GM18861 (cell line): ENCODE measurements around the gene MGLL.

Source experiments
- ATAC-seq: cut with Tn5 transposase; IDR thresholded peaks from one replicate; pipeline ENCODE4 v1.9.1; 2021; ENCODE audit not compliant: unreplicated experiment

The MGLL gene

DNA sequence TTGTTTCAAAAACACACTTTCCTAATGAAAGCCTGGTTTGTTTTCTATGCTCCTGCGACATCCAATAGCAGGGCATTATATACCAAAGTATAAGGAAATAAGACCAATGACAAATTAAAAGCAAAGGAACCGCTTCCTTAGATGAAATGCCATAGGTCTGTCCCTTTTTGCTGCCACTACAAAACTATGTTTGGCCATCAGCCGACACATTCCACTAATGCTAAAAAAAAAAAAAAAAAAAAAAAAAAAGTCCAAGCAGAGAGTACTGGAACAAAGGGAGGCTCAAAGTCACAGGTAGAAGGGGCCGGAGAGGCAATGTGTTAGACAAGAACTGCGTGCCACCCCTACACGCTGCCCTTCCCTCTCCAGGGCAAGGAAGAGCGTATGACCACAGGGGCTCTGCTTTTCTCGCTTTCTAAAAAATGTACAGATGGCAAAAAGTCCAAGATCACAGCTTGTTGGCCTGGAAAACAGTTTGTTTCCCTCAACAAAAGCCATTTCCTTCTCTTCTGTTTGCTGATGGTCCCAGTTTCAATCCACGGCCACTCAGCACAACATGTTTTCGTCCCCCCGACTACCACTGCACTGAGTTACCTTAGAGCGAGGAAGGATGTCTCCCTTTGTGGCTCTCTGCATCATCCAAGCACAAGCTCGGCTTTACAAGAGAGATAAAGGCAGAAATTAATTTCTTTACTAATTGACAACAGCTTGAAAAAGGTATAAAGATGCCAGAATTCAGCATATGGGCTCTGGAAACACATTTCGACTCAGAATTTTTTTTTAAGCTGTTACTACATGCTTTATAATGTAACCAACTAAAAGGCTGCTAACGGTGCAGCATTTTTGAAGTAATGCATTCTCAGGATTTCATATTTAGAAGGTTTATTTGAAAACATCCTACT is 78.7 kb downstream of the MGLL start:
- ATAC-seq: no peak

DNA sequence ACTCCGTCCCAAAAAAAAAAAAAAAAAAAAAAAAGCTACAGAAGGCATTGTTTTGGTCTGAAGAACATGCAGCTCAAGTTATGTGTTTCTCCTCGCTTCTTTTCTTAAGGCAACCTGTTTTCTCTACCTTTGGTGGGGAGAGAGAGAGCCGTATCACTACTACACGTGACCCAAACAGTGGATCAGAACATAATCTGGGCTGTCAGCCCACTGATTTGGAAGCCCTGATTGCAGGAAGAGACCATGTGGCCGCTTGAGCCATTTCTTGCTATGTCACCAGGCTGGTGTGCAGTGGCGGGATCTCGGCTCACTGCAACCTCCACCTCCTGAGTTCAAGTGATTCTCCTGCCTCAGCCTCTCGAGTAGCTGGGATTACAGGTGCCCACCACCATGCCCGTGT is 79.7 kb downstream of the MGLL start:
- no peak for ATAC-seq

DNA sequence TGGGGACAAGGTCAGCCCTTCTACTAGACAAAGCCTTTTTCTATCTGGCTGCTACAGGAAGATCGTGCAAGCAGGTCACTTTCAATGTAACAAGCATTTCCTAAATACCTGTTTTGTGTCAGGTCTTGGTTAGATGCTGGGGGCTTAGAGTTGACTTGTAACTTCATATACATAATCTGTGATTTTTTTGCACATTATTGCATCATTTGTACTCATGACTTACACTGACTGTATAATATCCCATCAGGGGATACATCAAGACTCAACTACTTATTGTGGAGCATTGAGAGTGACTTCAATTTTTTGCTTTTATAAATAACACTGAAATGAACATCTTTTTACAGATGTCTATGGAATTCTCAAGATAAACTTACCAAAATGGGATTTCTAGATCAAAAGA is 80.6 kb downstream of the MGLL start:
- ATAC-seq: no peak

DNA sequence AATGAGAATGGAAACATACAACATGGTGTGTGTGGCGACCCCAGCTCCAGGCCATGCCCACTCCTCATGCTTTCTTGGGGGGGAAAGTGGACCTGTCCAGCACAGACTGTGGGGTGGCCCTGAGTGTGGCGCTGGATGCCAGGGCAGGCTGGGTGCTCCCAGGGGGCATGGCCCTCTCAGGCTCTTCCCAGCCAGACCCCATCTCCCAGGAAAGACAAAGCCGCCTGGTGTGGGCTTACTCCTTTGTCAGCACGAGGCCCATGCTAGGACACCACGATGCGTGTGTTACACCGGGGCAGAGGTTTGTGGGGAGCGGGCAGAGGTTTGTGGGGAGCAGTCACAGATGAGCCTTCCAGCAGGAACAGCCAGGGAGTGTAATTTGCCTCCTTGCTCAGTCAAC is 81.1 kb downstream of the MGLL start:
- ATAC-seq: no peak

DNA sequence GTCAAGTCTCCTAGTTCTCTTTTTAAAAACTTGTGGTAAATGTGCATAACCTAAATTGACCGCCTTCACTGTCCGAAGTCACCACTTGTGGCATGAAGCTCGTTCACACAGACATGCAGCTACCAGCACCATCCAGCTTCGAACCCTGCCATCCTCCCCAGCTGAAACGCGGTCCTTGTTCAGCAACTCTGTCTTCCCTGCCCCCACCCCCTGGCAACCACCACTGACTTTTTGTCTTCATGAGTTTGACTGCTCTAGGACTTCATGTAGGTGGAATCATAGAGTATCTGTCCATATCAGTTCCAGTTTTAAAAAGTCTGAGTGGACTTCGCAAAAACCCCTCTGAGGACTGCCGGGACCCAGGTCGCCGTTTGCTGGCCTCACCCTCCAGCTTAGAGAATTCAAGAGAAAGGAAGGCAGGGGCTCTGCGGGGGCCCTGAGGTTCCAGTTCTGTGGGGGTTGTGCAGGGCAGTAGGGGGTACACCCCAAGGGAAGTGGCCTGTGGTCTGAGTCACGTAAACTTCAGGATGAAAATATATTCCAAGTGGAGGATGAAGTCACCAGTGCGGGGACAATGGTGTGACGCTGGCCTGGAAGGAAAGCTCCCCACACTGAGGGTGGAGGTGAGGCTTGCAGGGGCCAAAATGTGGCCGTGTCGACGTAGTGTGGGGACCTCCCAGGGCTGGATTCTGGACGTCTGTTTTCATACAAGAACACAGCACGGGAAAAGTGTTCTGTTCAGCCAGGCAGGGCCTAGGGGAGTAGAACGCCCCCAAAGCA is 82.0 kb downstream of the MGLL start:
- ATAC-seq: no peak

DNA sequence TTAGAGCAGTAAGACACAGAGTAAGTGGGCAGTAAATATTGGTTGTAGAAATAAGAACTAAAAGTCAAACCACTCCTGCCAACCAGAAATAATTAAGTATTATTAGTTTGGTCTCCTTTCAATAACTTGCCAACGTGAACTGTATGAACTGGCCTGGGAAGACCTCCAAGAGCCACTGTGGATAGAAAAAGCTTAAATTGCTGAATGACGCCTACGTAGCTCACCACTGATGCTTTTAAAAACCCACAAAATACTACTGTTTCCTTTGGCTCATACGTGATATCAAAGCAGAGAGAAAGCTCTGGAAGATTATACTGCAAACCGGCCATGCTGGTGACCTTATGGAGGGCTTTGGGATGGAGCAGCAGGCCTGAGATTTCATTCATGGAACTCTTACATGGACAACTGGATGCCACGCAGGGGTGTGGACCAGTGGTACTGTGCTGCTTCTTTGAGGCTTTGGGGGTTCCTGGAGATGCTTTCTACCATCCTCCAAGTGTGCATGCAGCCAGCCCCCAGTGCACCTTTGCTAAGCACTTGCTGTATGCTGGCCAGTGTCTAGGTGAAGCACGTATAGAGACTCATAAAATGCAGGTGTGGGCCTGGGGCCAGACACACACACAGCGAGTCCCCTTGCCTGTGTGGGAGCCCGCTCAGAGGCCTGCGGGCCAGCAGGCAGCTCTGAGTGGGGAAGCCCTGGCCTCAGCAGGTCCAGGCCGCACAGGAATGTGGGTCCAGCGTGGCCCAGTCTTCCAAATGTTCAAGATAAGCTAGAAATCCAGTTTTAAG is 82.8 kb downstream of the MGLL start:
- ATAC-seq: no peak

DNA sequence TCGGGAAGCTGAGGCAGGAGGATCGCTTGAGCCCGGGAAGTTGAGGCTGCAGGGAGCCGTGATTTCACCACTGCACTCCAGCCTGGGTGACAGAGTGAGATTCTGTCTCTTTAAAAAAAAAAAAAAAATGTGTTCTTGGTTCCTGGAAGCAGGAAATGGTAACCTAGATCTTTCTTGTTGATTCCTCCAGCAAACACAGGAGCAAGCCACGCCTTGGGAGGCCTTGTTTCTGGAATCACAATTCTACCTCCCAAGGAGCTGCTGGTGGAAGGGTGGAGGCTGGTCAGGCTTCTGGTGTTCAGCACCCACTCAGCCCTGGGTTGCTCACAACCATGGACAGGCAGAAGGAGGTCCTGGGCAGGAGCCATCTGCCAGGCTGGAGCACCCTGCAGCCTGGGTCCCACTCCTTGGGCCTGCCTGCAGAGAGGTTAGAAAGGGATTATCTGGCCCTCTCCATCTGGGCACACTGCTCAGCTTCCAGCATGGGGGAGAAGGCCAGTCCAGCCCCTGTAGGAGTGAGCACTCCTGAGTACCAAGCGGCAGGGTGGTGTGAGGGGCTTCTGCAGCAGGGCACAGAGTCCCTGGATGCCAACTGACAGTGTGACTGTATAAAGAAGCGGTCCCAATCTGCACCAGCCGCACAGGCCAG is 84.0 kb downstream of the MGLL start:
- ATAC-seq: no peak

DNA sequence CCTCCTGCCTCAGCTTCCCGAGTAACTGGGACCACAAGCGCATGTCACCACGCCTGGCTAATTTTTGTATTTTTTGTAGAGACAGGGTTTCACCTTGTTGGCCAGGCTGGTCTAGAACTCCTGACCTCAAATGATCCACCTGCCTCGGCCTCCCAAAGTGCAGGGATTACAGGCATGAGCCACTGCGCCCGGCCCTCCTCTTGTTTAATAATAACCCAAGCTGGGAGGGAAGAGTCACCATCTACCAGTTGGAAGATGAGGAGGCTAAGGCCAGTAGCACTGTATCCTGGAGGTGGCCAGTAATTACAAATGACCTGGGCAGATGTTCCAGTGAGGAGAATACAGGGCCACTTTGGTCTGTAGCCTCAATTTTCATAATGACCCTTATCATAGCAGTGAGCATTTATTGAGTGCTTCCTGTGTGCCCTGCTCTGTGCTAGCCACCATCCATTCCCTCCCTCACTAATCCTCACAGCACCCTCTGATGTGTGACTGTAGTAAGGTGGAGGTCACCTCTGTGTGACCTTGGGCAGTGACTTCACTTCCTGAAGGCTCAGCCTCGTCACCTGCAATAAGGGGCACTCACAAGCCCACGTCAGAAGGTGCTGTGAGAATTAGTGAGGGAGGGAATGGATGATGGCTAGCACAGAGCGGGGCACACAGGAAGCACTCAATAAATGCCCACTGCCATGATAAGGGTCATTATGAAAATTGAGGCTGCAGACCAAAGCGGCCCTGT is 85.3 kb downstream of the MGLL start:
- ATAC-seq: no peak

DNA sequence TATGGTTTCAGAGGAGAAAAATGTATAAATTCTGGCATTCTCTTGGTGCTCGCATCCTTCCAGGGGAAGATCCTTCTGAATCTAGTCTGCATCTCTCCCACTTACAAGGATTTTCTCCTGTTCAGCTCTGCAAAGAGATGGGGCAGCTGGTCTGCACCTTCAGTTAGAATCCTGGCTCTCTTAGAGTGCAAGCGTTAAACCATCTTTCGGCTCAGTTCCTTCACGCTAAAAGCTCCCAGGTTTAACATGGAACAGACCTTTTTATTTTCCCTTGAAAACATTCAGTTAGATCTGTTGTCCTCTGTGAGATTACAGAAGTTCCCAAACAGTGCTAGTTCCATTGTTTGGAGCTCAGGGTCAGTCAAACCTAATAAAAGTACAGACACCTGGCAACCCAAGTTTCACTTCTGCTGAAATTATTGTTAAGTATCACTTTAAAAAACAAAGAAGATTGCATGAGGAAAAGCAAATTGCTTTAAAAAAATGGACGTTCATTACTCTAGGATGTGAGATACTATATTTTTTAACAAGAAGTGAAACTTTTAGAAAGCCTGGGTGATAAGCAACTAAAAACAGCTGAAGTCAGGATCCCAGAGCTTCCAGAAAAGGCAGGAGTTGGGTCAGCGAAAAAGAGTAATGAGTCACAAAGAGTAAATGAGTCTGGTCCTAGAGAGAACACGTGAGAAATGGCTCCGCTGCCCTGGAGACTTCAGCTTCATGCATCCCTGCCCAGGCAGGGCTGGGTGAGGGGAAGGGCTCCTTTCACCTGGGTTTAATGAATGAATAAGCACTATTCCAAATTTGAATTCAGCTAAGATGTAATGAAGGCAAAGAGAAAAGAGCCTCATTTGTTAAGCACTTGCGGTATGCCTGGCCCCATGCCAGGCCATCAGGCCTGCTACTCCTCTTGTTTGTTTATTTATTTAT is 86.3 kb downstream of the MGLL start:
- peak; percentile 72 for ATAC-seq

DNA sequence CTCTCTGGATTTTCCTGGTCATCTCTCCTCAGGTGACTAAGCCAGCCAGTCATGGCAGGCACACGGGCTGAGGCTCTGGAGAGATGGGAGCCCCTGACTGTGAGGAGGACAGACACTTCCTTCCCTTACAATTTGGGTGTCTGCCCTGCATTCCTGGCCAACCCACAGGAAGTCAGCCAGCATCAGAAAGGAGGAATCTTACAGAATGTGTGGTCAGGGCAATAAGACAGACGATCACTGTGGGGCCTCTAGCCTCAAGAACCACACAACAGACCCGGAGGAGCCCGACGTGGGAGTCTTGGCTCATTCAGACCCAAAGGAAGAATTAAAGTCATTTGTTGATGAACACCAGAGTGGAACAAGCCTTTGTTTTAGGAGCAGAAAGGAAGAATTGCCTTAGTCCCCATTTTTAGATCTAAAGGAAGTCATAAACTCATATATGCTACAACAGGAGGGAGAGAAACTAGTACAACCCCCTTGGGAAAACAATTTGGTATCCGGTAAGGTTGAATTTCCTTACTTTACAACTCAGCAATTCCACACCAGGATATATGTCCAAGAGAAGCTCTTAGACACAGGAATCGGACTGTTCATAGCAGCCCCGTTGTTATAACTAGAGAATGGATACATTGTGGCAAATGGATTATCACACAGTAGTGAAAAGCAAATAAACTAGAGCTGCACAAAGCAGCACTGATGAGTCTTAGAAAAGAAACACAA is 87.4 kb downstream of the MGLL start:
- no peak for ATAC-seq

DNA sequence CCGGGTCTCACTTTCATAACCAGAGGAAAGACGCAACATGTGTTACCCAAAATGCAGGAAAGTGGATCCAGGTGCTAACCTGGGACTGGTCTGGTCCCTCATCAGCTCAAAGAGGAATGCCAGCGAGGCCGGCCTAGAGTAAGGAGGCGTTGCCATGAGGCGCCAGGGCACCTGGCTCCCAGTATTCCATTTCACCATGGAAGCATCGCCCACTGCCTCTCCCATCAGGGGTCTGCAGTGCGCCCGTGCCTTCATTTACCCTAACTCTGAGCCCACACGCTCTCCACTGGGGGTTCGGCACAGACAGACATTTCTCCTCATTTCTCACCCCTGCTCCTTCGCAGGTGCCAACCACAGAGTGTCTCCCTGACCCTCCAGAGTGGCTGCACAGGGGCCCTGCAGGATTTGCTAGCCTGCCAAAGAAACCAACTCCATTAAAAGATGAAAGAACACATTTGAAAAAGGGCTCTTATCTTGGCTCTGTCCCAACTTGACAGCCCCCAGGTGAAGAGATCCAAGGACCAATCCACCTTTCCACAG is 88.1 kb downstream of the MGLL start:
- ATAC-seq: no peak

DNA sequence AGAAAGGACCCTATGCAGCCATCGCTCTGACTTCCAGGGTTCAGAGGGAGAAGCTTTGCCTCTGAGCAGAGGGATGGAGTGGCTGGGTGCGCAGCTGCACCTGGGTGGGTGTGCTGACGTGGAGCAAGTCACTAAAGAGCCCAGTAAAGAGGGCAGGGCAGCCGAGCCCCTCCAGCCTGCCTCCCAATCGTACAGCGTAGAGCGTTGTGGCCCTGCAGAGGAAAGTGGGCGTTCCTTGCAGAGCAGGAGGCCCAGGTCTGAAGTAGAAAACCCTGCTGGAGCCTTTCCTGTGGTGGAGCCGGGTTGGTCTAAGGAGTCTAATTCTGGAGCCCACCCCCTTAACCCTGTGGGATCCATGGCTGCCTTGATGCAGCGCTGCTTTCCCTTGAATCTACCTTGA is 88.5 kb downstream of the MGLL start:
- ATAC-seq: no peak

DNA sequence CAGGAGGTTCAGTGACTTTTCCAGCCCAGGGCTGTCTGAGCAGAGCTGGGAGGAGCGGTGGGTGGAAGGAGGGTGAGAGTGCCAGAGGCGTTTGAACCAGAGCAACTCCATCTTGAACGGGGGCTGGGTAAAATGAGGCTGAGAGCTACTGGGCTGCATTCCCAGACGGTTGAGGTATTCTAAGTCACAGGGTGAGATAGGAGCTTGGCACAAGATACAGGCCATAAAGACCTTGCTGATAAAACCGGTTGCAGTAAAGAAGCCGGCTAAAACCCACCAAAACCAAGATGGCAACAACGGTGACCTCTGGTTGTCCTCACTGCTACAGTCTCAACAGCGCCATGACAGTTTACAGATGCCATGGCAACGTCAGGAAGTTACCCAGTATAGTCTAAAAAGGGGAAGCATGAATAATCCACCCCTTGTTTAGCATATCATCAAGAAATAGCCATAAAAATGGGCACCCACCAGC is 89.4 kb downstream of the MGLL start:
- ATAC-seq: no peak

DNA sequence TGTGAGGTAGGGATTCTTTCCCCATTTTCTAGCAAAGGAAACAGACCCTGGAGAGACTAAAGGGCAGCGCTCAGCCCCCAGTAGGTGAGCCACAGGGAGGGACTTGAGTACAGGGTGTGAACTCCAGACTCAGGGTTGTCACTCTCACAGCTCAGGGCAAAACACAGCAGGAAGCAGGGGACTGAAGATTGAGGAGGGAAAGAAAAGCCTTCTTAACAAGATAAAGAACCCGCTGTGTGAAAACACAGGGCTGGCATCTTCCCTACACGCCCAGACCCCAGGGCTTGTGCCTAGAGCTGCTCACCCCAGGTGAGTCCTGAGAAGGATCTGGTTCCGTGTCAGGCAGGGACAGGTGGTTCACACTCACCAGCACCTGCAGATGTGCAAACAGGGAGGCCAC is 90.0 kb downstream of the MGLL start:
- no peak for ATAC-seq

DNA sequence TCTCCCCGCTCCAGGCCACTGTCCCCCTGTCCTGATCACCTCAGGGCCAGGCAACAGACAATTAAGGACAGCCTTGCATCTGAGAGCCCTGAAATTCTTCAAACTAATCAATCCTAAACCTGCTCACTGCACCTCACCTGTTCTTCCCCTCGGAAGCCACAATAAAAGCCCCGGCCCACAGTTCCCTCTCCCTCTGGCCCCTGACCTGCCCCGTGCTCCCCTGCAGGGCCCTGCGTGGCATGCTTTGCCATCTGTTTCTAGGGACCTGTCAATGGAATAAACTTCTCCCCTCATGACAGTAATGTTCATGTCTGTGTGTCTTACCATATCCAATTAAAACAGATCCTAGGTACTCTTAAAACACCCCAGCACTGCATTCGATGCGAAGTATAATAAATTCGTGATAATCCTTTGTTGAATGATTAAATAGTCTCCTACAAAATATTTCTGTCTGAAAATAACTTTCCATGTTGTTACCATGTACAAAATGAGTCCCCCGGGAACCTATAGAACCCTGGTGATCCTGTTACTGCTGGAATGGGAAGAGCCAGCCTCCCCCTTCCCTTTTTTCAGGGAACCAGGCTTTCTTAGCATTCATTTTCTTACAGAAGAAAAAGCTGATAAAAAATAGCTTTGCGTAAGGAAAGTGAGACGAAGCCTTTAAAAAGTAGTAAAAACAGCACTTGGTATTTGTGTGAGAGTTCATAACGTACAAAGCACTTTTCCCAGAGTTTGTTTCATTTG is 90.6 kb downstream of the MGLL start:
- no peak for ATAC-seq

DNA sequence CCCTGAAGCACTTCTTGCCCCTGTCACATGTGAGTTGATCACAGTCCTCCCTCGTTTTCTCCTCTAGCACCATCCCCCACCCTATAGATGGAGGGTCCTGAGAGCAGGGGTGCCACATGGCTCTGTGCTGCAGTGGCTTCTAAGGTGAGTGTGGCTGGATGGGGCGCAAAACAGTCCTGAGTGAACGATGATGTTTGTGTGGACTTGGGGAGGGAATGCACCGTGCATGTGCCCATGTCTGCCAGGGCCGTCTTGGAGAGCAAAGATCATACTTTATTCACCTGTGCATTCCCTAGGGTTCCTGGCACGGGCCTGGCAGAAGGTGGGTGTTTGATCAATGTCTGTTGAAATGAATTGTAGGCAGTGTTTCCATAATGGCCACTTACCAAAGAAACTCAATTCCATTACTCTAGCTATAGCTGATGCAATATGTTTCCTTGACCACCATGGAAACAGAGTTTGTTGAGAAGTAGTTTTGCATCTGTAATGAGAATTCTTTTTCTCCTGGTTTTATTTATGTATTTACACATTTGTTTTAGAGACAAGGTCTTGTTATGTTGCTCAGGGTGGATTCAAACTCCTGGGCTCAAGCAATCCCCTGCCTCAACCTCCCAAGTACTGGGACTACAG is 91.5 kb downstream of the MGLL start:
- no peak for ATAC-seq

DNA sequence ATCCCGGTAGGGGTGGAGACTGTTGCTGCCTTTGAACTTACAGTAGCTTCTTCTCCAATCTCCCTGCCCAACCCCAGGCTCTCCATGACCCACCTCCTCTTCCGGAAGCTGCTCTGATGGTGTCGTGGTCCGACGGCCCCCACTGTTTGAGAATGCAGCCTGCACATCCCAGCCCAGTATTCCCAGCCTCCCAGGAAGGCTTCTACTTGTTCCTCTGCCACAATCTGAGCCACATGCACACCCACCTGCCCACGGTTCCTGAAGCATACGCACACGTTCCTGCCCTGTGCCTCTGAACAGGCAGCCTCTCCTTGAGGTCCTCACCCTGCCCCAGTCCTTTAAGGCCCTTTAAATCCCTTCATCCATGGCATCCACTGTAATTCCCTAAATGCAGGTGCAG is 92.1 kb downstream of the MGLL start:
- ATAC-seq: no peak
